Lung (tissue), 12 donors: Measurements from ENCODE around the gene RREB1. TPM values are rescaled to one million over a fixed set of nuclear protein-coding genes. Genes with fewer than 3 reads are reported as not detected.

Source experiments
- ATAC-seq: fragments of 200-7000 bp; cut with Tn5 transposase; one replicate; pipeline ENCODE4 v1.9.1; 2020; ENCODE audit warnings: moderate number of reproducible peaks; ENCODE audit not compliant: insufficient read depth, low FRiP score
- DNase-seq, 3 donors: peaks; one replicate each; pipeline ENCODE4 v3.0.0-alpha.2; 2013 to 2017
- H3K27ac ChIP-seq, 2 donors: one replicate each; pipeline ENCODE4 v1.5.1; 2013; ENCODE audit warnings: mild to moderate bottlenecking in 2 of 2, moderate library complexity in 2 of 2, control low read depth in 1 of 2, inconsistent platforms in 1 of 2, low read depth in 1 of 2, low read length in 1 of 2
- H3K27me3 ChIP-seq, 3 donors: one replicate each; pipeline ENCODE4 v1.5.1; 2013; ENCODE audit warnings: low read length in 2 of 3; ENCODE audit not compliant: control insufficient read depth in 3 of 3, insufficient read depth in 3 of 3
- H3K36me3 ChIP-seq, 4 donors: one replicate each; pipeline ENCODE4 v1.5.1; 2013; ENCODE audit warnings: low read length in 4 of 4, mild to moderate bottlenecking in 1 of 4, moderate library complexity in 1 of 4; ENCODE audit not compliant: control insufficient read depth in 4 of 4, insufficient read depth in 4 of 4
- H3K4me1 ChIP-seq, 5 donors: one replicate each; pipeline ENCODE4 v1.5.1; 2013; ENCODE audit warnings: low read length in 5 of 5, mild to moderate bottlenecking in 2 of 5, moderate library complexity in 1 of 5; ENCODE audit not compliant: control insufficient read depth in 5 of 5, insufficient read depth in 5 of 5
- H3K4me3 ChIP-seq: one replicate; pipeline ENCODE4 v1.5.1; 2013; ENCODE audit warnings: mild to moderate bottlenecking, control low read depth, moderate library complexity
- H3K9ac ChIP-seq, 2 donors: one replicate each; pipeline ENCODE4 v1.5.1; 2013; ENCODE audit warnings: low read length in 2 of 2, control low read depth in 1 of 2; ENCODE audit not compliant: insufficient read depth in 1 of 2
- H3K9me3 ChIP-seq, 4 donors: one replicate each; pipeline ENCODE4 v1.5.1; 2013; ENCODE audit warnings: low read length in 3 of 4, mild to moderate bottlenecking in 1 of 4, moderate library complexity in 1 of 4; ENCODE audit not compliant: control insufficient read depth in 4 of 4, insufficient read depth in 3 of 4
- CTCF ChIP-seq: IDR thresholded peaks from 2 replicates; pipeline ENCODE4 v1.5.1; 2012; ENCODE audit warnings: mild to moderate bottlenecking; ENCODE audit errors: control extremely low read depth, extremely low read depth
- WGBS, 2 donors: extraction: QIAGEN DNeasy Blood & Tissue Kit; methylation state at CpG; one replicate each; pipeline ENCODE4 v1.1.7; 2013; 5-methylcytosine and 5-hydroxymethylcytosine counted together
- polyA plus RNA-seq, 2 donors: library from polyadenylated mRNA; stranded (reverse); fragments of 200-250 nt; gene quantifications; one replicate each; pipeline ENCODE4 v1.2.1, GENCODE V29; 2013
- total RNA-seq, 2 donors: library from RNA; depleted of rRNA in 1 of 2; stranded (reverse); fragments of >200 nt in 1 of 2; gene quantifications; one replicate each; pipeline ENCODE4 v1.2.1, GENCODE V29; 2014 to 2021
- donor health status: control.
- donor health status: control.
- donor health status: Bipolar disorder and iron deficiency.
- donor health status: healthy.
- donor health status: DM: yes; HTN: yes; CAD: no.

Gene RREB1
- total and polyA plus RNA-seq, 4 donors, result 8.9 to 54.7 (median 31.1) TPM

DNA sequence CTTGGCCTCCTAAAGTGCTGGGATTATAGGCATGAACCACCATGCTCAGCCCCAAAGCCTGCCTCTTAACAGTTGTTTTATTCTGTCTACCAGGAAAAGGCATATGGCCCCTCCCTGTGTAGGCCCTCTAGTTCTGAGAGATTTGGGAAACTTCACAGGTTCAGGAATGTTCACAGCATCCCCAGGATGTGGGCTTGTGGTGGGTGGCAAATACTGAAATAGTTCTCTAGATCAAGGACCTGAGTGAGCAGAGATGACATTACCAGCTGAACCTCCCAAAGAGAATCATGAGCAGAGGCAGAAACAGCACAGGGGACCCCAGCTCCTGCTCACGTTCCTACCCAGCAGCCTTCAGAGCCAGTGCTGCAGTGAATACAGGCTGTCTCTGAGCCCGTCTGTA, 105.7 kb downstream of the RREB1 start:
- Histone ChIP-seq H3K4me3 (no peak overlapping the region), H3K4me1 (peaks cover 7 to 27% (median 15%) of the 10 kb centered on the region in 5 donors), H3K27me3 (no peaks in the 10 kb centered on the region), H3K9me3 (no peaks in the 10 kb centered on the region), H3K9ac (no peak overlapping the region), H3K27ac (no peak overlapping the region), H3K36me3 (peaks cover 18 to 44% (median 29%) of the 10 kb centered on the region in 4 donors)
- ATAC-seq (no peak), DNase-seq (no peak)
- no peak for TF ChIP-seq CTCF
- WGBS, 2 donors, result 96 to 98% methylated on average over 2 of the region's 2 CpGs

- no peak for TF ChIP-seq CTCF
- no peaks in the 10 kb centered on the region for H3K9me3 ChIP-seq
- H3K9ac ChIP-seq, result no peak overlapping the region
- 97% methylated on average over 5 of the region's 5 CpGs for WGBS, 2 donors
- H3K4me1 ChIP-seq, result peaks cover 7 to 37% (median 19%) of the 10 kb centered on the region in 5 donors
- H3K27me3 ChIP-seq, result no peaks in the 10 kb centered on the region
- no peak for DNase-seq
- no peak for ATAC-seq
- H3K4me3 ChIP-seq, result no peak overlapping the region
- H3K36me3 ChIP-seq, result peaks cover 18 to 44% (median 27%) of the 10 kb centered on the region in 4 donors
- H3K27ac ChIP-seq, result no peak overlapping the region
Observed at GRCh38 chr6:7214468-7214867, 106.7 kb downstream of the RREB1 start.

DNA sequence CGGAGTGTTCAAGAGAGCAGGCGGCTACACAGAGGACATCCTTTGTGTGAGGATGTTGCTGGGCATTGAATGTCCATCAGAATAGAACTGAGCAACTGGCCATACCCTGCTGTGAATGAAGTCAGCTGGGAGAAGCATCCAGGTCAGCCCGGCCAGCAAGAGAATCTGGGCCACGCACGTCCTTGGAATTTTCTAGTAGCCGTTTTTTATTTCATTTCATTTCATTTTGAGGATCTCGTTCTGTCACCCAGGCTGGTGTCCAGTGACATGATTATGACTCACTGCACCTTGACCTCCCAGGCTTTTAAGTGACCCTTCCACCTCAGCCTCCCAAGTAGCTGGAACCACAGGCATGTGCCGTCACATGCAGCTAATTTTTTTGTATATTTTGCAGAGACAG, 107.4 kb downstream of the RREB1 start:
- WGBS, 2 donors, result 72 to 76% methylated on average over 8 of the region's 8 CpGs
- H3K36me3 ChIP-seq, result peaks cover 18 to 44% (median 27%) of the 10 kb centered on the region in 4 donors
- ATAC-seq, result no peak
- H3K4me3 ChIP-seq, result no peak overlapping the region
- peak overlapping the region in 1 of 2 donors; percentile 32 for H3K27ac ChIP-seq
- no peak for DNase-seq
- no peak for TF ChIP-seq CTCF
- H3K9me3 ChIP-seq, result no peaks in the 10 kb centered on the region
- H3K27me3 ChIP-seq, result no peaks in the 10 kb centered on the region
- peaks cover 7 to 44% (median 25%) of the 10 kb centered on the region in 5 donors for H3K4me1 ChIP-seq
- H3K9ac ChIP-seq, result no peak overlapping the region

- H3K36me3 ChIP-seq, result peaks cover 18 to 42% (median 24%) of the 10 kb centered on the region in 4 donors
Observed at GRCh38 chr6:7215798-7216231, 108.1 kb downstream of the RREB1 start.

More at GRCh38 chr6:7215798-7216231, 108.1 kb downstream of the RREB1 start:
- Histone ChIP-seq H3K27ac (peak overlapping the region in 1 of 2 donors; percentile 41), H3K9me3 (no peaks in the 10 kb centered on the region), H3K9ac (no peak overlapping the region), H3K4me1 (peaks cover 7 to 50% (median 29%) of the 10 kb centered on the region in 5 donors), H3K27me3 (no peaks in the 10 kb centered on the region), H3K4me3 (no peak overlapping the region)
- ATAC-seq (no peak), DNase-seq (no peak)
- TF ChIP-seq CTCF, result no peak
- 70 to 78% methylated on average over 10 of the region's 10 CpGs for WGBS, 2 donors
